Activated CD8-positive, alpha-beta memory T cell treated with anti-CD3 and anti-CD28 coated beads for 24 hours (primary cell): ENCODE measurements around the gene TSSK6.
A peak's percentile ranks its signal among the peaks of the same experiment; 100 is the strongest.

ENCODE experiments used
- DNase-seq: peaks from one replicate; pipeline ENCODE4 v3.0.0-alpha.2; 2020

The TSSK6 gene

GRCh38 chr19:19514881-19515641, at the start of gene TSSK6:
Gene TSSK6 (minus strand): TSS chr19:19515548. CDS start chr19:19515427, 121 bp downstream.
- no peak for DNase-seq

GRCh38 chr19:19563348-19563848, 48.0 kb upstream of the TSSK6 start:
- DNase-seq: no peak

- no peak for DNase-seq
Measured at GRCh38 chr19:19562665-19563347, 47.5 kb upstream of the TSSK6 start.

GRCh38 chr19:19561946-19562664, 46.8 kb upstream of the TSSK6 start:
- no peak for DNase-seq

- no peak for DNase-seq
Measured at GRCh38 chr19:19559931-19560330, 44.6 kb upstream of the TSSK6 start.

GRCh38 chr19:19558636-19559035, 43.3 kb upstream of the TSSK6 start:
- DNase-seq: no peak

- DNase-seq: no peak
Measured at GRCh38 chr19:19558055-19558454, 42.7 kb upstream of the TSSK6 start.

- DNase-seq: peak; percentile 86
Measured at GRCh38 chr19:19554074-19555023, 39.0 kb upstream of the TSSK6 start.

- DNase-seq: no peak
Measured at GRCh38 chr19:19553670-19554069, 38.3 kb upstream of the TSSK6 start.

GRCh38 chr19:19552798-19553197, 37.5 kb upstream of the TSSK6 start:
- DNase-seq: no peak

GRCh38 chr19:19551853-19552192, 36.5 kb upstream of the TSSK6 start:
- no peak for DNase-seq

GRCh38 chr19:19550972-19551852, 35.9 kb upstream of the TSSK6 start:
- no peak for DNase-seq

- no peak for DNase-seq
Measured at GRCh38 chr19:19550485-19550929, 35.2 kb upstream of the TSSK6 start.

GRCh38 chr19:19549804-19550464, 34.6 kb upstream of the TSSK6 start:
- DNase-seq: no peak

- no peak for DNase-seq
Measured at GRCh38 chr19:19548915-19549759, 33.8 kb upstream of the TSSK6 start.

GRCh38 chr19:19547674-19548336, 32.5 kb upstream of the TSSK6 start:
- DNase-seq: no peak

GRCh38 chr19:19546751-19547162, 31.4 kb upstream of the TSSK6 start:
- DNase-seq: no peak

- DNase-seq: no peak
Measured at GRCh38 chr19:19545707-19546106, 30.4 kb upstream of the TSSK6 start.

- DNase-seq: no peak
Measured at GRCh38 chr19:19544954-19545591, 29.7 kb upstream of the TSSK6 start.
